ENCODE data around the gene TUG1. TPM values are rescaled to one million over a fixed set of nuclear protein-coding genes. Genes with fewer than 3 reads are reported as not detected.

The TUG1 gene
- total and polyA plus RNA-seq, 10 of the 15 experiments (the other 5 are each of a cell fraction or from before 2014, with no cell fraction given): 19.3 to 116 (median 54.9) TPM

GRCh38 chr22:30982512-30982911 lies 13.4 kb downstream of the TUG1 start:
- FAIRE-seq: no peak
- H3K4me1 ChIP-seq (ENCODE audit: control insufficient read depth, insufficient read depth, low read length): no peaks in the 10 kb centered on the region
- ChIA-PET CTCF (no interaction called here), RAD21 (ENCODE audit: unreplicated experiment) (interaction anchor here (1.7 kb wide), 1 partner anchor 14 kb away, joined by 5 read pairs; the partner anchor contains the start of genes MORC2 and TUG1), SMC1A (ENCODE audit: uncharacterized antibody, unreplicated experiment) (no interaction called here), POLR2A (interaction anchor here (0.7 kb wide), 1 partner anchor 20 kb away, joined by 5 read pairs; no protein-coding TSS in a partner anchor)
- no peak for DNase-seq (ENCODE audit: low read depth, low spot score)
- H3K4me3 ChIP-seq: no peak overlapping the region
- BruUV-seq (replicated peaks): no TSS peak
- H3K9ac ChIP-seq (ENCODE audit: control insufficient read depth, insufficient read depth, low read length): no peak overlapping the region
- H3K9me3 ChIP-seq (replicated peaks; ENCODE audit: control insufficient read depth, insufficient read depth, low read length): peaks cover 6% of the 10 kb centered on the region; the same call in 2 of the 3 replicates
- no peak overlapping the region for H3K4me2 ChIP-seq (ENCODE audit: control insufficient read depth, insufficient read depth)
- TF ChIP-seq POLR2A (IDR thresholded peaks at IDR 0.05; ENCODE audit: low read depth, low read length) (no peak), MAX (IDR thresholded peaks at IDR 0.05; ENCODE audit: low read depth, low read length) (no peak)
- H3K36me3 ChIP-seq (ENCODE audit: control insufficient read depth in 2 of 2, insufficient read depth in 2 of 2, low read length in 1 of 2): no peaks in the 10 kb centered on the region
- H3K27me3 ChIP-seq (replicated peaks in 1 of 2; ENCODE audit: control insufficient read depth in 2 of 2, insufficient read depth in 2 of 2, low read length in 1 of 2): no peaks in the 10 kb centered on the region
- no peaks in the 10 kb centered on the region for H4K20me1 ChIP-seq (ENCODE audit: control insufficient read depth, insufficient read depth)
- H3K79me2 ChIP-seq (ENCODE audit: control insufficient read depth, insufficient read depth, low read length): no peaks in the 10 kb centered on the region
- intact Hi-C loops (cut with micrococcal nuclease; ENCODE audit: unreplicated experiment): no loop called here
- in situ Hi-C loops (cut with MboI): no loop called here
- 41% methylated on average over 2 of the region's 2 CpGs for WGBS (ENCODE audit: insufficient coverage, insufficient replicate concordance, low lambda C conversion rate, missing lambda C conversion rate)
- no peak overlapping the region for H2AFZ ChIP-seq (ENCODE audit: control insufficient read depth, low read depth, low read length)
- no peak overlapping the region for H3K27ac ChIP-seq (ENCODE audit: control insufficient read depth, insufficient read depth)
- ATAC-seq: no peak

GRCh38 chr22:30984317-30984716 lies 15.3 kb downstream of the TUG1 start:
- no peaks in the 10 kb centered on the region for H3K9me3 ChIP-seq (replicated peaks; ENCODE audit: control insufficient read depth, insufficient read depth, low read length)
- intact Hi-C loops (cut with micrococcal nuclease; ENCODE audit: unreplicated experiment): no loop called here
- ChIA-PET CTCF (no interaction called here), SMC1A (ENCODE audit: uncharacterized antibody, unreplicated experiment) (no interaction called here), POLR2A (no interaction called here), RAD21 (ENCODE audit: unreplicated experiment) (no interaction called here)
- no peak for FAIRE-seq
- H3K4me3 ChIP-seq: no peak overlapping the region
- no peaks in the 10 kb centered on the region; a peak in 1 of 4 replicates for H3K27me3 ChIP-seq (replicated peaks in 1 of 2; ENCODE audit: control insufficient read depth in 2 of 2, insufficient read depth in 2 of 2, low read length in 1 of 2)
- TF ChIP-seq SIX5 (IDR thresholded peaks at IDR 0.05; ENCODE audit: low read depth, low read length, severe bottlenecking) (no peak), STAT3 (IDR thresholded peaks at IDR 0.05; ENCODE audit: low read depth, low read length) (no peak), RUNX3 (IDR thresholded peaks at IDR 0.05; ENCODE audit: low read length) (no peak), SRF (IDR thresholded peaks at IDR 0.05; ENCODE audit: low read depth in 2 of 2, low read length in 2 of 2) (no peak), POLR2A (IDR thresholded peaks at IDR 0.05; ENCODE audit: low read depth, low read length) (no peak), GATAD2B (conservative IDR thresholded peaks at IDR 0.05; ENCODE audit: low read depth) (no peak), SMC3 (IDR thresholded peaks at IDR 0.05; ENCODE audit: borderline replicate concordance, low read length) (no peak), ZBTB33 (IDR thresholded peaks at IDR 0.05) (no peak), CBX5 (IDR thresholded peaks at IDR 0.05; ENCODE audit: low read depth) (no peak), NR2C1 (IDR thresholded peaks at IDR 0.05) (no peak), CREB1 (IDR thresholded peaks at IDR 0.05; ENCODE audit: low read depth) (no peak)
- H3K9ac ChIP-seq (ENCODE audit: control insufficient read depth, insufficient read depth, low read length): no peak overlapping the region
- no peaks in the 10 kb centered on the region for H3K4me1 ChIP-seq (ENCODE audit: control insufficient read depth, insufficient read depth, low read length)
- H2AFZ ChIP-seq (ENCODE audit: control insufficient read depth, low read depth, low read length): no peak overlapping the region
- H3K27ac ChIP-seq (ENCODE audit: control insufficient read depth, insufficient read depth): no peak overlapping the region
- WGBS (ENCODE audit: insufficient coverage, insufficient replicate concordance, low lambda C conversion rate, missing lambda C conversion rate): 95% methylated on average over 2 of the region's 2 CpGs
- DNase-seq (ENCODE audit: low read depth, low spot score): no peak
- H3K36me3 ChIP-seq (ENCODE audit: control insufficient read depth in 2 of 2, insufficient read depth in 2 of 2, low read length in 1 of 2): no peaks in the 10 kb centered on the region
- no peak for ATAC-seq
- no peaks in the 10 kb centered on the region for H4K20me1 ChIP-seq (ENCODE audit: control insufficient read depth, insufficient read depth)
- no peak overlapping the region for H3K4me2 ChIP-seq (ENCODE audit: control insufficient read depth, insufficient read depth)
- no TSS peak for BruUV-seq (replicated peaks)
- in situ Hi-C loops (cut with MboI): no loop called here
- no peaks in the 10 kb centered on the region for H3K79me2 ChIP-seq (ENCODE audit: control insufficient read depth, insufficient read depth, low read length)
